CD8-positive, alpha-beta memory T cell (primary cell): ENCODE measurements around the gene TOR1A. TPM values are rescaled to one million over a fixed set of nuclear protein-coding genes. Genes with fewer than 3 reads are reported as not detected.

Experiments used
- CTCF ChIA-PET: fragments of 350-600 bp; sonication (Branson Sonifier 250); formaldehyde crosslinking; loops from one replicate; lab custom pipeline; 2021; ENCODE audit warnings: antibody characterized with exemption; lab: Charles Lee
- POLR2A ChIA-PET: fragments of 350-600 bp; sonication (Branson Sonifier 250); formaldehyde crosslinking; loops from one replicate; lab custom pipeline; 2021; ENCODE audit warnings: antibody characterized with exemption; lab: Charles Lee
- DNase-seq, 5 donors: peaks; one replicate each; pipeline versions ENCODE4 v3.0.0 to v3.0.0-alpha.2; 2020 to 2022; ENCODE audit warnings: mixed read lengths in 1 of 5
- H3K27ac ChIP-seq: one replicate; pipeline ENCODE4 v1.7.0; 2013; ENCODE audit warnings: low read depth, mild to moderate bottlenecking, low read length, moderate library complexity
- H3K27me3 ChIP-seq: 2 replicates; pipeline ENCODE4 v1.7.0; 2013; ENCODE audit warnings: low read length, mild to moderate bottlenecking; ENCODE audit not compliant: insufficient read depth, poor library complexity, severe bottlenecking
- H3K36me3 ChIP-seq: 2 replicates; pipeline ENCODE4 v1.7.0; 2013; ENCODE audit warnings: mild to moderate bottlenecking, low read length, moderate library complexity; ENCODE audit not compliant: insufficient read depth
- H3K4me1 ChIP-seq: 2 replicates; pipeline ENCODE4 v1.7.0; 2013; ENCODE audit warnings: mild to moderate bottlenecking, low read length, moderate library complexity; ENCODE audit not compliant: insufficient read depth
- H3K4me3 ChIP-seq: 2 replicates; pipeline ENCODE4 v1.7.0; 2013; ENCODE audit warnings: mild to moderate bottlenecking, low read length
- H3K9me3 ChIP-seq: 2 replicates; pipeline ENCODE4 v1.7.0; 2013; ENCODE audit warnings: mild to moderate bottlenecking, low read length
- H3K27ac Mint-ChIP-seq, 8 donors: one replicate each; pipeline ENCODE4 v1.8.0; 2020 to 2021; ENCODE audit warnings: mixed read lengths in 8 of 8, mild to moderate bottlenecking in 6 of 8, inconsistent platforms in 3 of 8, moderate library complexity in 3 of 8
- H3K27me3 Mint-ChIP-seq, 2 donors: one replicate each; pipeline ENCODE4 v1.8.0; 2020 to 2021; ENCODE audit warnings: mixed read lengths in 2 of 2, mild to moderate bottlenecking in 1 of 2, moderate library complexity in 1 of 2
- H3K36me3 Mint-ChIP-seq, 3 donors: one replicate each; pipeline ENCODE4 v1.8.0; 2020 to 2021; ENCODE audit warnings: mixed read lengths in 3 of 3, inconsistent platforms in 1 of 3, mild to moderate bottlenecking in 1 of 3
- H3K4me1 Mint-ChIP-seq, 3 donors: one replicate each; pipeline ENCODE4 v1.8.0; 2020 to 2021; ENCODE audit warnings: mixed read lengths in 3 of 3, inconsistent platforms in 1 of 3, mild to moderate bottlenecking in 1 of 3
- H3K4me3 Mint-ChIP-seq, 7 donors: one replicate each; pipeline ENCODE4 v1.8.0; 2020 to 2021; ENCODE audit warnings: mixed read lengths in 7 of 7, mild to moderate bottlenecking in 6 of 7, moderate library complexity in 4 of 7, inconsistent platforms in 2 of 7
- H3K9me3 Mint-ChIP-seq, 5 donors: one replicate each; pipeline ENCODE4 v1.8.0; 2020 to 2022; ENCODE audit warnings: mixed read lengths in 5 of 5, mild to moderate bottlenecking in 3 of 5, moderate library complexity in 2 of 5, inconsistent platforms in 1 of 5
- polyA plus RNA-seq: library from polyadenylated mRNA; unstranded; fragments of 300-500 nt; fragmentation: Illumina TruSeq; gene quantifications from one replicate; pipeline ENCODE4 v1.2.3, GENCODE V29; 2021
- total RNA-seq, 2 experiments: library from RNA; stranded (reverse); gene quantifications; one replicate each; pipeline ENCODE4 v1.2.3, GENCODE V29; 2021

The TOR1A gene
- total and polyA plus RNA-seq, 3 experiments from 2014 or later: 53.8 to 73.8 (median 53.9) TPM

DNA sequence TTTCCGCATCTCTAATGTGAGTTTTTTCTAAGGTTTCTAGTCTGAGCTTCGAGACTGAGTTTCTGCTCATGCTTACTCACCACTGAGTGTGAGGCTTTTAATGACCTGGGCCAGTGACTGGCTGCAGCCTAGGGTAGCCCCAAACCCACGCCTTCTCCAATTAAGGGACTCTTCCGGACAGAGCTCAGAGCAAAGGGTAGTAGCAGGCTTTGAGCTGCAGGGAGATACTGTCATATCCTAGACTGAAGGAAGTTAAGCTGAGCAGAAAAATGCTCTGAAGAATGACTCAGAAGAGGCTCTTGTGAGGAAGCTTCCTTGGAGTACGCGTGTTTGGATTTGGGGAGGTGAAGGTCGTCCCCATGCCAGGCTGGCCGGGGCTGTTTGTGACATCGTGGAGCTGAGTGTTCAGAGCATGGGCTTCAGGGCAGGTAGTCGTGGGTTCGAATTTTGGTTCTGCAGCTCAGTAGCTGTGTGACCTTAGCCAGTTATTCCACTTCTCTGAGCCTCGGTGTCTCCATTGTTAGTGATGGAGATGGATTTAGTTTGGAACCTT is 14.8 kb upstream of the TOR1A start:
- no peaks in the 10 kb centered on the region for H3K9me3 Mint-ChIP-seq
- Histone ChIP-seq H3K27ac (peak overlapping the region; percentile 48), H3K9me3 (no peaks in the 10 kb centered on the region), H3K4me3 (peak overlapping the region; percentile 15), H3K27me3 (no peaks in the 10 kb centered on the region), H3K36me3 (peaks cover 7% of the 10 kb centered on the region), H3K4me1 (peaks cover 69% of the 10 kb centered on the region)
- ChIA-PET POLR2A (interaction anchor here (0.6 to 0.8 kb wide), 3 partner anchors 31 to 201 kb away, joined by 3 read pairs; no protein-coding TSS in a partner anchor), CTCF (interaction anchor here (0.7 to 1.6 kb wide), 5 partner anchors 10 to 193 kb away, joined by 3 to 5 read pairs (median 3); no protein-coding TSS in a partner anchor)
- H3K27me3 Mint-ChIP-seq: no peaks in the 10 kb centered on the region
- peaks cover 54 to 79% (median 75%) of the 10 kb centered on the region in 3 donors for H3K4me1 Mint-ChIP-seq
- peak overlapping the region; percentile 5 to 96 (median 49) for H3K4me3 Mint-ChIP-seq
- no peak for DNase-seq
- peak overlapping the region; percentile 29 to 95 (median 84) for H3K27ac Mint-ChIP-seq
- H3K36me3 Mint-ChIP-seq: peaks cover 0 to 61% (median 2%) of the 10 kb centered on the region in 3 donors

DNA sequence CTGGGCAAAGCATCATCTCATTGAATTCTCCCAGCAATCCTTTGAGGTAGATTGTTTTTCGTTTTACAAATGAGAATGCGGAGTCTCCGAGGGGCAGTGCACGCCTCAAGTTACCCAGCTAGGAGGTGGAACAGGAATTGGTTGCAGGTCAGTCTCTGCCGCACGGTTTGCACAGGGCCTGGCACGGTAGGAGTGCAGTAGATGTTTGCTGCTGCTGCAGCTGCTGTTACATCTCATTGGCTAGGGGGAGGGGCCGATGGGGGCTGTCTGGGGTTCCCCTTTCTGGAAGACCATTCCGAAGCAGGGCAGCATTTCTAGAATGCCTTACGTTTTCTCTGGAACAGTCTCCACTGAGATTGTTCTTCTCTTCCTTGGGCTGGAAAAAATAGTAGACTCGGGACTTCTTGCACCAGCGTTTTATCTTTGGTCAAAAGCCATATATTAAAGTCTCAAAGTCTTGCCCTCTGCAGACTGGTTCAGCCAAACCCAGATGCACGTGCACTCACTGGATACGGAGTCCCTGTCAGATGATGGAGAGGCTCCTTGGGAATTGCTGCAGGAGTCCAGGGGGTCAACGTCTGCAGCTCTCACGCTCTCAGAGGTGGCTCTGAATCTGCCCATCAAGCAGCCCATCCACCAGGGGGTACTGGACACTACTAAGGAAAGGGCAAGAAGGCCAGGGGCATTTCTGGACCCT is 12.5 kb upstream of the TOR1A start:
- peak; percentile 8 to 59 (median 25) for DNase-seq
- Histone ChIP-seq H3K4me3 (peak overlapping the region; percentile 80), H3K27ac (peak overlapping the region; percentile 93), H3K4me1 (peaks cover 67% of the 10 kb centered on the region), H3K27me3 (no peaks in the 10 kb centered on the region), H3K36me3 (peaks cover 26% of the 10 kb centered on the region), H3K9me3 (no peaks in the 10 kb centered on the region)
- peak overlapping the region; percentile 94 to 98 (median 96) for H3K27ac Mint-ChIP-seq
- ChIA-PET POLR2A (interaction anchor here (0.6 to 1.3 kb wide), 7 partner anchors 34 to 805 kb away, joined by 3 to 7 read pairs (median 3); no protein-coding TSS in a partner anchor), CTCF (interaction anchor here (1.0 to 2.0 kb wide), 3 partner anchors 24 to 49 kb away, joined by 5 to 6 read pairs (median 6); no protein-coding TSS in a partner anchor)
- H3K4me3 Mint-ChIP-seq: peak overlapping the region; percentile 94 to 100 (median 96)
- H3K36me3 Mint-ChIP-seq: peaks cover 0 to 68% (median 6%) of the 10 kb centered on the region in 3 donors
- H3K9me3 Mint-ChIP-seq: no peaks in the 10 kb centered on the region
- H3K4me1 Mint-ChIP-seq: peaks cover 60 to 76% (median 73%) of the 10 kb centered on the region in 3 donors
- H3K27me3 Mint-ChIP-seq: no peaks in the 10 kb centered on the region

DNA sequence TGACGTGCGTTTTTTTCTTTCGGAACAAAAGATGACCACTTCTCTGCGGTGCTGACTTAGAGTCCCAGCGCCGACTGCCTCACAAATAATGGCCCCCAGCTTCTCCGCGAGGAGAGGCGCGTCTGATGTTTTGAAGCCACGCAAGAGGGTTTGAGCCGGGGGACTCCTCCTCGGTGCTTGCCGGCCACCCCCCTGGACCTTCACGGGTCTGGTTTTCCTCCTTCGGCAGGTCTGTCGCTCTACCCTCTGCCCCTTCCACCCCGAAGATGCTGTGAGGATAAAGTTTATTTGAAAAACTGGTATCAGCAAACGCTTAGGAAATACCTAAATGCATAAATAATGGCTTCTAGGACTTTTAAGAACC is 11.9 kb upstream of the TOR1A start:
- CTCF ChIA-PET: interaction anchor here (1.0 to 2.0 kb wide), 5 partner anchors 24 to 51 kb away, joined by 5 to 7 read pairs (median 6); no protein-coding TSS in a partner anchor
- Histone ChIP-seq H3K9me3 (no peaks in the 10 kb centered on the region), H3K27ac (peak overlapping the region; percentile 93), H3K36me3 (peaks cover 30% of the 10 kb centered on the region), H3K27me3 (no peaks in the 10 kb centered on the region), H3K4me3 (peak overlapping the region; percentile 80), H3K4me1 (peaks cover 60% of the 10 kb centered on the region)
- Mint-ChIP-seq H3K4me3 (peak overlapping the region; percentile 94 to 100 (median 96)), H3K4me1 (peaks cover 54 to 70% (median 67%) of the 10 kb centered on the region in 3 donors), H3K27me3 (no peaks in the 10 kb centered on the region), H3K27ac (peak overlapping the region; percentile 94 to 98 (median 96)), H3K36me3 (peaks cover 1 to 67% (median 8%) of the 10 kb centered on the region in 3 donors), H3K9me3 (no peaks in the 10 kb centered on the region)
- POLR2A ChIA-PET: interaction anchor here (1.0 to 1.9 kb wide), 5 partner anchors 32 to 204 kb away, joined by 3 to 15 read pairs (median 7); partner anchors contain the start of gene TOR1B
- DNase-seq: no peak

DNA sequence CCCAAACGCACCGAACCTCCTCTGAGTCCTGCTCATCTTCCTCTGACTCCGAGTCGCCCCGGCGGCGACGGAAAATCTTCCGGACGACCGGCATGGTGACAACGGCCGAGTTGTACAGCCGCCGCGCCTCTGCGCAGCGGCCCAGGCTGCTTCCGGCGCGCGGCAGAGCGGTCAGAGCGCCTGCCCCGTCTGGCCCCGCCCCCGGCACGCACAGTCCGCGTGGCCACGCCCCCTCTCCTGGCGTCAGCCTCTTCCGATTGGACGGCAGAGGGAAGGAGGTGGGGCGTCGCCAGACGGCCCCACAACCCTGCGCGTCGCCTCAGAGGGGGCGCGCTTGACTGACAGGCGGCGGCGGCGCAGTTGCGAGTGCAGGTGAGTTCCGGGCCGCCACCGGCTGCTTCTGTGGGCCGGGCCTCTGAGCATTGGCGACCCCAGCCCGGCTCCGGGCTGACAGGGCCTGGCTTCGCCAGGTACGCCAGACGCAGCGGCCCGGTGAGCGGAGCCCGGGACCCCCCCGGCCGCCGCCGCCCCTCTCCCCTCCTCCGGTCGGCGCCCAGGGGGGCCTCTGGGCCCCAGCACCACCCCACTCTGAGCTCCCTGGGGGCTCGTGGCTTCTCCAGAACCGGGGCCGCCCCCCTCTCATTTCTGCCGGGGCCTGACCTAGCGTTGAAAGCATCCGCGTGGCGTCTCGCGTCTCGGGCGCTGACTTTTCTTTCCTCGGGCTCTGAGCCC is 11.4 kb upstream of the TOR1A start, which contains the start of the genes C9orf78 and USP20:
C9orf78 (minus strand) TSS at position 148 of the 732 bp plus-strand sequence; CDS start at position 94, 54 bp downstream.
USP20 (plus strand) TSS at position 331 of the 732 bp plus-strand sequence. CDS start 17,098 bp downstream, outside the sequence.
- DNase-seq: peak; percentile 95 to 98 (median 98)
- no peaks in the 10 kb centered on the region for H3K27me3 Mint-ChIP-seq
- no peaks in the 10 kb centered on the region for H3K9me3 ChIP-seq
- peaks cover 52 to 66% (median 64%) of the 10 kb centered on the region in 3 donors for H3K4me1 Mint-ChIP-seq
- ChIA-PET CTCF (interaction anchor here (1.0 to 2.0 kb wide), 4 partner anchors 9 to 52 kb away, joined by 4 to 7 read pairs (median 6); no protein-coding TSS in a partner anchor), POLR2A (interaction anchor here (0.6 to 1.9 kb wide), 10 partner anchors 11 to 227 kb away, joined by 3 to 15 read pairs (median 5); partner anchors contain the start of genes TOR1A and TOR1B)
- peak within 1 kb of the TSS; percentile 93 for H3K27ac ChIP-seq
- no peaks in the 10 kb centered on the region for H3K9me3 Mint-ChIP-seq
- H3K27me3 ChIP-seq: no peaks in the 10 kb centered on the region
- peak within 1 kb of the TSS; percentile 94 for H3K4me3 ChIP-seq
- H3K27ac Mint-ChIP-seq: peak within 1 kb of the TSS; percentile 95 to 100 (median 99)
- H3K36me3 ChIP-seq: peaks cover 36% of the 10 kb centered on the region
- peaks cover 55% of the 10 kb centered on the region for H3K4me1 ChIP-seq
- H3K4me3 Mint-ChIP-seq: peak within 1 kb of the TSS; percentile 96 to 100 (median 99)
- peaks cover 4 to 70% (median 10%) of the 10 kb centered on the region in 3 donors for H3K36me3 Mint-ChIP-seq

DNA sequence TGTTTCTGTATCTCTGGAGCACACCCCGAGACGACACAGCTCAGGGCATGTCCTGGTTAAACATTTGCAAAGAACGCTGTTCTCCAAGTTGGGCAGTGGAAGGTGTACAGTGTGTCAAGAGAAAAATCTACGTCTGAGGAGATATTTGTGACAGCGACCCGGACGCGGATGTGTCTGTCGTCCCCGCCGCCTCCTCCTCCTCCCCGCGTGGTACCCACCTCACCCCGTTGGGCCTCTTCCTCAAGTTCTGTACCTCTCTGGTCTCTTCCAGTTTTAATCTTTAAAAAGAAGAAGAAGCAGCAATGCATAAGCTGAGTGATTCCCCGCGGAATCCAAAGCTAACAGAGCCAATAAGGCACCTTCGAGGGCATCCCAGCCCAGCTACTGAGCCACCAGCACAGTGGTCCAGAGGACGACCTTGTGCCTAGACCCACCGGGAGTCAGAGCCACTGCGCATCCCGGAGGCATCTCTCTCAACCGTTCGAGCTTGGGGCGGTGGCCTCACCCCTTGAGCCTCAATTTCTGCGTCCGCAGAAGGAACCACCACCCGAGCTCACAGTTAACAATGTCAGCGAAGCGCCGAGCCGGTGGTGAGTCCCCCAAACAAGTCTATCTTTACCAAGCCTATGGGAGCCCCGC is 10.7 kb upstream of the TOR1A start:
- Histone ChIP-seq H3K9me3 (no peaks in the 10 kb centered on the region), H3K27me3 (no peaks in the 10 kb centered on the region), H3K4me1 (peaks cover 48% of the 10 kb centered on the region), H3K36me3 (peaks cover 43% of the 10 kb centered on the region), H3K27ac (peak overlapping the region; percentile 93), H3K4me3 (peak overlapping the region; percentile 94)
- H3K4me1 Mint-ChIP-seq: peaks cover 49 to 59% (median 58%) of the 10 kb centered on the region in 3 donors
- no peaks in the 10 kb centered on the region for H3K27me3 Mint-ChIP-seq
- peak overlapping the region; percentile 96 to 100 (median 99) for H3K4me3 Mint-ChIP-seq
- ChIA-PET CTCF (interaction anchor here (1.0 to 1.7 kb wide), 3 partner anchors 8 to 53 kb away, joined by 4 to 7 read pairs (median 6); no protein-coding TSS in a partner anchor), POLR2A (interaction anchor here (0.6 to 1.9 kb wide), 10 partner anchors 9 to 1145 kb away, joined by 3 to 15 read pairs (median 5); partner anchors contain the start of genes TOR1A and TOR1B)
- peaks cover 4 to 76% (median 14%) of the 10 kb centered on the region in 3 donors for H3K36me3 Mint-ChIP-seq
- peak; percentile 35 to 62 (median 45) for DNase-seq
- no peaks in the 10 kb centered on the region for H3K9me3 Mint-ChIP-seq
- peak overlapping the region; percentile 95 to 100 (median 99) for H3K27ac Mint-ChIP-seq

- POLR2A ChIA-PET: interaction anchor here (0.6 kb wide), 1 partner anchor 10 kb away, joined by 3 read pairs; no protein-coding TSS in a partner anchor
- H3K36me3 Mint-ChIP-seq: peaks cover 4 to 84% (median 18%) of the 10 kb centered on the region in 3 donors
- no peak overlapping the region for H3K4me3 ChIP-seq
Measured at GRCh38 chr9:129832982-129833381, 9.0 kb upstream of the TOR1A start.

More at GRCh38 chr9:129832982-129833381, 9.0 kb upstream of the TOR1A start:
- Mint-ChIP-seq H3K4me1 (peaks cover 38 to 43% (median 41%) of the 10 kb centered on the region in 3 donors), H3K4me3 (peak overlapping the region; percentile 96 to 100 (median 99)), H3K9me3 (no peaks in the 10 kb centered on the region), H3K27ac (peak overlapping the region in 7 of 8 donors; percentile 39 to 99 (median 84)), H3K27me3 (no peaks in the 10 kb centered on the region)
- CTCF ChIA-PET: no interaction called here
- Histone ChIP-seq H3K27ac (no peak overlapping the region), H3K27me3 (no peaks in the 10 kb centered on the region), H3K9me3 (no peaks in the 10 kb centered on the region), H3K4me1 (peaks cover 32% of the 10 kb centered on the region), H3K36me3 (peaks cover 52% of the 10 kb centered on the region)
- no peak for DNase-seq
